ENCODE data around the gene CRYBB3. TPM values are rescaled to one million over a fixed set of nuclear protein-coding genes. Genes with fewer than 3 reads are reported as not detected.
"Not testable (repeated sequence)": the region's sequence is repeated elsewhere in the genome, so short reads cannot be mapped to it uniquely, and the experiment has no call there.

CRYBB3 gene
- total RNA-seq, 1 experiment from 2014 or later: 0.48 TPM

GRCh38 chr22:25203082-25203481, 3.4 kb downstream of the CRYBB3 start (continued):
- TF ChIP-seq CDX4 (CRISPR knock-in tag; IDR thresholded peaks at IDR 0.05; ENCODE audit: borderline replicate concordance) (no peak), ZNF263 (CRISPR knock-in tag; IDR thresholded peaks at IDR 0.05; ENCODE audit: low read depth) (no peak), NR3C1 (CRISPR knock-in tag; conservative IDR thresholded peaks at IDR 0.05; ENCODE audit: low read depth) (no peak), AFF4 (CRISPR knock-in tag; IDR thresholded peaks at IDR 0.05; ENCODE audit: borderline replicate concordance) (no peak)

GRCh38 chr22:25204547-25204946, 4.9 kb downstream of the CRYBB3 start:
- H3K4me3 Mint-ChIP-seq; H3K36me3 Mint-ChIP-seq; DNase-seq (ENCODE audit: low spot score); H3K4me1 Mint-ChIP-seq; ATAC-seq; H3K27me3 Mint-ChIP-seq (ENCODE audit: low read depth); POLR2A ChIA-PET; H3K9me3 Mint-ChIP-seq; H3K27ac Mint-ChIP-seq: not testable (repeated sequence)
- CTCF ChIA-PET: interaction anchor here (1.2 kb wide), 2 partner anchors 11 to 123 kb away, joined by 3 read pairs; no protein-coding TSS in a partner anchor

GRCh38 chr22:25205847-25206246, 6.2 kb downstream of the CRYBB3 start:
- H3K36me3 Mint-ChIP-seq: no peaks in the 10 kb centered on the region
- no peak for ATAC-seq
- H3K27me3 Mint-ChIP-seq (ENCODE audit: low read depth): no peaks in the 10 kb centered on the region
- TF ChIP-seq USF1 (CRISPR knock-in tag; IDR thresholded peaks at IDR 0.05) (no peak), ZNF121 (CRISPR knock-in tag; IDR thresholded peaks at IDR 0.05) (no peak), ZSCAN18 (CRISPR knock-in tag; IDR thresholded peaks at IDR 0.05) (no peak), ATF2 (CRISPR knock-in tag; IDR thresholded peaks at IDR 0.05; ENCODE audit: borderline replicate concordance, low read depth) (no peak), ZNF532 (CRISPR knock-in tag; IDR thresholded peaks at IDR 0.05; ENCODE audit: borderline replicate concordance) (no peak), ETV6 (CRISPR knock-in tag; IDR thresholded peaks at IDR 0.05) (no peak), ZNF425 (CRISPR knock-in tag; conservative IDR thresholded peaks at IDR 0.05) (no peak)
- no peak overlapping the region for H3K4me3 Mint-ChIP-seq
- H3K27ac Mint-ChIP-seq: no peak overlapping the region
- DNase-seq (ENCODE audit: low spot score): no peak
- POLR2A ChIA-PET: no interaction called here
- CTCF ChIA-PET: no interaction called here
- H3K9me3 Mint-ChIP-seq: no peaks in the 10 kb centered on the region
- H3K4me1 Mint-ChIP-seq: no peaks in the 10 kb centered on the region

Data from WTC11 (cell line).